Skeletal muscle tissue (tissue), 5 donors: Measurements from ENCODE around the gene CORIN. TPM values are rescaled to one million over a fixed set of nuclear protein-coding genes. Genes with fewer than 3 reads are reported as not detected.
"Not testable (repeated sequence)": the region's sequence is repeated elsewhere in the genome, so short reads cannot be mapped to it uniquely, and the experiment has no call there.

Experiments
- H3K27ac ChIP-seq: one replicate; pipeline ENCODE4 v1.7.0; 2013; ENCODE audit warnings: mild to moderate bottlenecking, low read depth, low read length, inconsistent platforms
- H3K27me3 ChIP-seq, 3 donors: one replicate each; pipeline ENCODE4 v1.7.0; 2013; ENCODE audit warnings: low read length in 3 of 3; ENCODE audit not compliant: control insufficient read depth in 3 of 3, insufficient read depth in 3 of 3
- H3K36me3 ChIP-seq, 3 donors: one replicate each; pipeline ENCODE4 v1.7.0; 2013; ENCODE audit warnings: low read length in 3 of 3; ENCODE audit not compliant: control insufficient read depth in 3 of 3, insufficient read depth in 3 of 3
- H3K4me1 ChIP-seq, 3 donors: one replicate each; pipeline ENCODE4 v1.7.0; 2013; ENCODE audit warnings: low read length in 3 of 3, mild to moderate bottlenecking in 3 of 3; ENCODE audit not compliant: control insufficient read depth in 3 of 3, insufficient read depth in 3 of 3
- H3K4me3 ChIP-seq, 3 donors: one replicate each; pipeline ENCODE4 v1.7.0; 2013; ENCODE audit warnings: low read length in 3 of 3
- H3K9ac ChIP-seq, 3 donors: one replicate each; pipeline ENCODE4 v1.7.0; 2013; ENCODE audit warnings: low read length in 3 of 3, mild to moderate bottlenecking in 3 of 3, moderate library complexity in 2 of 3, low read depth in 1 of 3
- H3K9me3 ChIP-seq, 3 donors: one replicate each; pipeline ENCODE4 v1.7.0; 2013; ENCODE audit warnings: low read length in 3 of 3; ENCODE audit not compliant: control insufficient read depth in 3 of 3
- small RNA-seq: library from RNA; depleted of rRNA; stranded (forward); fragments of <200 nt; gene quantifications from one replicate; pipeline ENCODE3, GENCODE V24; 2014
- total RNA-seq: library from RNA; depleted of rRNA; stranded (reverse); fragments of >200 nt; gene quantifications from one replicate; pipeline ENCODE4 v1.2.3, GENCODE V29; 2014
- donor health status: Osteomylitis.

The CORIN gene
- total RNA-seq, 1 donor from 2014 or later, result 2.1 TPM

- no peaks in the 10 kb centered on the region for H3K9me3 ChIP-seq
- H3K9ac ChIP-seq, result no peak overlapping the region
- no peaks in the 10 kb centered on the region for H3K4me1 ChIP-seq
- H3K27me3 ChIP-seq, result no peaks in the 10 kb centered on the region
- no peak overlapping the region for H3K27ac ChIP-seq
- H3K36me3 ChIP-seq, result peaks cover 0 to 4% (median under 1%) of the 10 kb centered on the region in 3 donors
- H3K4me3 ChIP-seq, result no peak overlapping the region
Observed at GRCh38 chr4:47551682-47552081, 286.2 kb downstream of the CORIN start.

DNA sequence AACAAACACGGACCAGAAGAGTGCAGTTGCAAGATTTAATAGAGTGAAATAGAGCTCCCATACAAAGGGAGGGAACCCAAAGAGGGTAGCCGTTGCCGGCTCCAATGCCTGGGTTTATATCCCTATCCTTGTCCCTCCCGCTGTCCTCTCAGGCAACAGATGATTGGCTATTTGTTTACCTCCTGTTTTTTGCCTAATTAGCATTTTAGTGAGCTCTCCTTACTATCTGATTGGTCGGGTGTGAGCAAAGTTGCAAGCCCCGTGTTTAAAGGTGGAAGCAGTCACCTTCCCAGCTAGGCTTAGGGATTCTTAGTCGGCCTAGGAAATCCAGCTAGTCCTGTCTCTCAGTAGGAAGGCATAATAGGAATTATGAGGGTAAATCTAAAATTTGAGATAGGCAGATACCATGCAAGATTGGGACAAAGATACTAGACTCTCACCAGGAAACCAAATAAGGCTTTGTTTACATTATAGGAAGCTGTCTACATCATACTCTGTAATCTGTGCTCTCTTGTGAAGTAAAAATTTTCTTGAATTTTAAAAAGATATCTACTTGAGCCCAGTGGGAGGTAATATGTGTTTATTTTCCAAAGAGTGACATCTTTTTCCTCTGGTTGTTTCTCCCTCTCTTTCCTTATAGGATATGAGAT lies 286.8 kb downstream of the CORIN start:
- Histone ChIP-seq H3K4me1 (no peaks in the 10 kb centered on the region), H3K9me3 (no peaks in the 10 kb centered on the region), H3K36me3 (peaks cover 0 to 9% (median 7%) of the 10 kb centered on the region in 3 donors), H3K27me3 (no peaks in the 10 kb centered on the region), H3K4me3 (no peak overlapping the region), H3K9ac (no peak overlapping the region), H3K27ac (no peak overlapping the region)

GRCh38 chr4:47550357-47550756 lies 287.5 kb downstream of the CORIN start:
- H3K27ac ChIP-seq, H3K27me3 ChIP-seq, H3K36me3 ChIP-seq, H3K4me1 ChIP-seq, H3K9me3 ChIP-seq, H3K4me3 ChIP-seq, H3K9ac ChIP-seq: not testable (repeated sequence)

Small RNA genes lying within 50 kb of the gene (small RNA-seq; reads per million reads assigned to genes)
- gene MIR8053, result not detected

Other genes with a start within 250 kb of the CORIN start
- 7.8 TPM for gene NFXL1, start 76.5 kb upstream of the CORIN start, total RNA-seq
- under 0.01 TPM for gene CNGA1, start 178.6 kb upstream of the CORIN start, total RNA-seq
- gene NIPAL1, start 178.7 kb upstream of the CORIN start, total RNA-seq, result 1.0 TPM